GM21360 (cell line): ENCODE measurements around the gene TBXA2R.
"Not testable (repeated sequence)": the region's sequence is repeated elsewhere in the genome, so short reads cannot be mapped to it uniquely, and the experiment has no call there.

Experiments
- ATAC-seq: cut with Tn5 transposase; IDR thresholded peaks from one replicate; pipeline ENCODE4 v1.9.1; 2021; ENCODE audit warnings: mild to moderate bottlenecking, moderate library complexity; ENCODE audit not compliant: unreplicated experiment

Gene TBXA2R

GRCh38 chr19:3641515-3642269 lies 35.0 kb upstream of the TBXA2R start:
- ATAC-seq, result no peak

GRCh38 chr19:3639479-3639878 lies 32.8 kb upstream of the TBXA2R start:
- no peak for ATAC-seq

- no peak for ATAC-seq
These were observed 31.8 kb upstream of the TBXA2R start for GRCh38 chr19:3638208-3639193.

GRCh38 chr19:3637621-3638020 lies 30.9 kb upstream of the TBXA2R start:
- ATAC-seq, result no peak

GRCh38 chr19:3636962-3637361 lies 30.3 kb upstream of the TBXA2R start:
- ATAC-seq, result no peak

GRCh38 chr19:3636506-3636905 lies 29.8 kb upstream of the TBXA2R start:
- ATAC-seq, result no peak

- ATAC-seq, result no peak
These were observed 27.9 kb upstream of the TBXA2R start for GRCh38 chr19:3634496-3635045.

- no peak for ATAC-seq
These were observed 26.9 kb upstream of the TBXA2R start for GRCh38 chr19:3633559-3633988.

- no peak for ATAC-seq
These were observed 26.3 kb upstream of the TBXA2R start for GRCh38 chr19:3632739-3633558.

- no peak for ATAC-seq
These were observed 25.4 kb upstream of the TBXA2R start for GRCh38 chr19:3632098-3632497.

GRCh38 chr19:3631053-3631861 lies 24.6 kb upstream of the TBXA2R start:
- no peak for ATAC-seq

GRCh38 chr19:3628766-3629165 lies 22.1 kb upstream of the TBXA2R start:
- ATAC-seq, result not testable (repeated sequence)

GRCh38 chr19:3627351-3627723 lies 20.7 kb upstream of the TBXA2R start:
- no peak for ATAC-seq

GRCh38 chr19:3626473-3627350 lies 20.0 kb upstream of the TBXA2R start, which contains the start of gene CACTIN:
CACTIN (minus strand) TSS chr19:3626790; CDS start chr19:3626762, 28 bp downstream.
- peak; percentile 82 for ATAC-seq

GRCh38 chr19:3625996-3626472 lies 19.4 kb upstream of the TBXA2R start:
- no peak for ATAC-seq

- no peak for ATAC-seq
These were observed 17.0 kb upstream of the TBXA2R start for GRCh38 chr19:3623716-3624115.

- ATAC-seq, result no peak
These were observed 15.5 kb upstream of the TBXA2R start for GRCh38 chr19:3622224-3622623.

GRCh38 chr19:3621689-3622088 lies 15.0 kb upstream of the TBXA2R start:
- no peak for ATAC-seq
